Mesenchymal stem cell (in vitro differentiated cells and primary cell): ENCODE measurements around the gene NEK10.
"Not testable (repeated sequence)": the region's sequence is repeated elsewhere in the genome, so short reads cannot be mapped to it uniquely, and the experiment has no call there.

Source experiments
- DNase-seq: peaks from one replicate; pipeline ENCODE4 v3.0.0-alpha.2; 2013
- H2AFZ ChIP-seq: one replicate; pipeline ENCODE4 v1.6.1; 2013; ENCODE audit warnings: low read depth, mild to moderate bottlenecking, control low read depth, inconsistent platforms, low read length, moderate library complexity
- H2AK5ac ChIP-seq: 2 replicates; pipeline ENCODE4 v1.6.1; 2013; ENCODE audit warnings: low read length, moderate library complexity, mild to moderate bottlenecking, inconsistent platforms; ENCODE audit not compliant: severe bottlenecking
- H2BK120ac ChIP-seq: one replicate; pipeline ENCODE4 v1.6.1; 2013; ENCODE audit warnings: low read depth, mild to moderate bottlenecking, inconsistent platforms, low read length, moderate library complexity
- H2BK12ac ChIP-seq, 2 experiments: one replicate each; pipeline ENCODE4 v1.6.1; 2013; ENCODE audit warnings: inconsistent platforms in 2 of 2, low read length in 2 of 2, mild to moderate bottlenecking in 2 of 2, moderate library complexity in 2 of 2, control low read depth in 1 of 2
- H2BK15ac ChIP-seq: one replicate; pipeline ENCODE4 v1.6.1; 2013; ENCODE audit warnings: mild to moderate bottlenecking, low read depth, inconsistent platforms; ENCODE audit not compliant: poor library complexity, severe bottlenecking
- H2BK5ac ChIP-seq: 2 replicates; pipeline ENCODE4 v1.6.1; 2013; ENCODE audit warnings: low read depth, mild to moderate bottlenecking, low read length, control low read depth, inconsistent platforms; ENCODE audit not compliant: poor library complexity, severe bottlenecking
- H3K14ac ChIP-seq, 2 experiments: one replicate each; pipeline ENCODE4 v1.6.1; 2013; ENCODE audit warnings: inconsistent platforms in 2 of 2, low read length in 2 of 2, control low read depth in 1 of 2, mild to moderate bottlenecking in 1 of 2, moderate library complexity in 1 of 2
- H3K18ac ChIP-seq, 2 experiments: one replicate each; pipeline ENCODE4 v1.6.1; 2013; ENCODE audit warnings: inconsistent platforms in 2 of 2, low read length in 2 of 2, control low read depth in 1 of 2, low read depth in 1 of 2, mild to moderate bottlenecking in 1 of 2
- H3K23ac ChIP-seq, 2 experiments: one replicate each; pipeline ENCODE4 v1.6.1; 2013; ENCODE audit warnings: inconsistent platforms in 2 of 2, low read length in 2 of 2, mild to moderate bottlenecking in 2 of 2, moderate library complexity in 2 of 2, control low read depth in 1 of 2
- H3K27ac ChIP-seq: 2 replicates; pipeline ENCODE4 v1.5.1; 2013; ENCODE audit warnings: mild to moderate bottlenecking, moderate library complexity, low read length, control low read depth, inconsistent platforms; ENCODE audit not compliant: poor library complexity, severe bottlenecking
- H3K27me3 ChIP-seq, 2 experiments: 2 replicates each; pipeline versions ENCODE4 v1.6.1 to v1.7.0; 2013; ENCODE audit warnings: low read length in 2 of 2, mild to moderate bottlenecking in 2 of 2, moderate library complexity in 2 of 2, control low read depth in 1 of 2, inconsistent platforms in 1 of 2; ENCODE audit not compliant: control insufficient read depth in 1 of 2, insufficient read depth in 1 of 2
- H3K36me3 ChIP-seq, 2 experiments: 2 replicates each; pipeline versions ENCODE4 v1.6.1 to v1.7.0; 2013; ENCODE audit warnings: low read length in 2 of 2, control low read depth in 1 of 2, inconsistent platforms in 1 of 2, low read depth in 1 of 2, mild to moderate bottlenecking in 1 of 2; ENCODE audit not compliant: insufficient read depth in 2 of 2, control insufficient read depth in 1 of 2
- H3K4ac ChIP-seq, 2 experiments: one replicate each; pipeline ENCODE4 v1.6.1; 2013; ENCODE audit warnings: inconsistent platforms in 2 of 2, low read length in 2 of 2, mild to moderate bottlenecking in 2 of 2, moderate library complexity in 2 of 2, control low read depth in 1 of 2, low read depth in 1 of 2
- H3K4me1 ChIP-seq: 2 replicates; pipeline ENCODE4 v1.6.1; 2013; ENCODE audit warnings: low read depth, low read length, control low read depth; ENCODE audit not compliant: control insufficient read depth, insufficient read depth
- H3K4me2 ChIP-seq: 2 replicates; pipeline ENCODE4 v1.6.1; 2013; ENCODE audit warnings: low read length, mild to moderate bottlenecking, inconsistent platforms; ENCODE audit not compliant: poor library complexity, severe bottlenecking
- H3K4me3 ChIP-seq, 2 experiments: 2 replicates each; pipeline versions ENCODE4 v1.5.1 to v1.7.0; 2013; ENCODE audit warnings: low read length in 2 of 2, mild to moderate bottlenecking in 2 of 2, control low read depth in 1 of 2, low read depth in 1 of 2; ENCODE audit not compliant: insufficient read depth in 1 of 2
- H3K79me1 ChIP-seq: replicated peaks from 2 replicates; pipeline ENCODE4 v1.6.1; 2013; ENCODE audit warnings: mild to moderate bottlenecking, control low read depth, low read length, inconsistent platforms; ENCODE audit not compliant: poor library complexity, severe bottlenecking
- H3K9ac ChIP-seq: 2 replicates; pipeline ENCODE4 v1.7.0; 2013; ENCODE audit warnings: mild to moderate bottlenecking, low read length, moderate library complexity
- H3K9me3 ChIP-seq: 2 replicates; pipeline ENCODE4 v1.7.0; 2013; ENCODE audit warnings: mild to moderate bottlenecking, low read length; ENCODE audit not compliant: control insufficient read depth
- H4K8ac ChIP-seq: one replicate; pipeline ENCODE4 v1.6.1; 2013; ENCODE audit warnings: inconsistent platforms, mild to moderate bottlenecking, low read length, moderate library complexity
- H4K91ac ChIP-seq: one replicate; pipeline ENCODE4 v1.6.1; 2013; ENCODE audit warnings: mild to moderate bottlenecking, low read length, inconsistent platforms
- WGBS: methylation state at CpG from one replicate; pipeline ENCODE4 v1.1.7; 2013; ENCODE audit warnings: mixed read lengths; 5-methylcytosine and 5-hydroxymethylcytosine counted together

Gene NEK10

DNA sequence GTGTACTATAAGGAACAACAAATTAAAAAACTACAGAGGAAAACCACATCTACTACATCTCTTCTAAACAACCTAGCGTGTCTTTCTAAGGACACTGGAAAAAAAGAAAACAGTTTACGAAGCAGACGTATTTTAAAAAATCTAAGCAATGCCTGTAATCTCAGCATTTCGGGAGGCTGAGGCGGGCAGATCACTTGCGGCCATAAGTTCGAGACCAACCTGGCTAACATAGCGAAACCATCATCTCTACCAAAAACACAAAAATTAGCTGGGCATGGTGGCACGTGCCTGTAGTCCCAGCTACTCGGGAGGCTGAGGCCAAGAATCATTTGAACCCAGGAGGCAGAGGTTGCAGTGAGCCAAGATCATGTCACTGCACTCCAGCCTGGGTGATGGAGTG lies 23.2 kb upstream of the NEK10 start:
- H3K4me1 ChIP-seq, H2BK5ac ChIP-seq, H3K23ac ChIP-seq, H3K27me3 ChIP-seq, H3K4ac ChIP-seq, H3K18ac ChIP-seq, H3K79me1 ChIP-seq, H4K91ac ChIP-seq, H4K8ac ChIP-seq, H3K27ac ChIP-seq, H3K14ac ChIP-seq, H3K4me3 ChIP-seq, H2AK5ac ChIP-seq, H2AFZ ChIP-seq, H2BK12ac ChIP-seq, DNase-seq, H2BK120ac ChIP-seq, H2BK15ac ChIP-seq, H3K4me2 ChIP-seq, H3K9me3 ChIP-seq, H3K9ac ChIP-seq: not testable (repeated sequence)
- 92% methylated on average over 10 of the region's 10 CpGs for WGBS
- H3K36me3 ChIP-seq = peaks cover 10 to 97% of the 10 kb centered on the region in 2 experiments

- Histone ChIP-seq H3K27ac (no peak overlapping the region), H2BK5ac (no peak overlapping the region), H3K4me3 (no peak overlapping the region), H2AFZ (no peak overlapping the region), H3K14ac (no peak overlapping the region), H2BK12ac (no peak overlapping the region), H3K36me3 (peaks cover 10 to 98% of the 10 kb centered on the region in 2 experiments), H3K9me3 (no peaks in the 10 kb centered on the region), H3K23ac (no peak overlapping the region), H3K27me3 (no peaks in the 10 kb centered on the region), H3K79me1 (peaks cover 8% of the 10 kb centered on the region), H3K18ac (no peak overlapping the region), H4K8ac (no peak overlapping the region), H3K4me1 (no peaks in the 10 kb centered on the region), H2BK120ac (no peak overlapping the region), H4K91ac (no peak overlapping the region), H2BK15ac (no peak overlapping the region), H3K4me2 (no peak overlapping the region), H3K4ac (no peak overlapping the region), H2AK5ac (no peak overlapping the region), H3K9ac (no peak overlapping the region)
- DNase-seq = no peak
- 100% methylated on average over 1 of the region's 1 CpG for WGBS
Measured at GRCh38 chr3:27391796-27392195, 22.6 kb upstream of the NEK10 start.

DNA sequence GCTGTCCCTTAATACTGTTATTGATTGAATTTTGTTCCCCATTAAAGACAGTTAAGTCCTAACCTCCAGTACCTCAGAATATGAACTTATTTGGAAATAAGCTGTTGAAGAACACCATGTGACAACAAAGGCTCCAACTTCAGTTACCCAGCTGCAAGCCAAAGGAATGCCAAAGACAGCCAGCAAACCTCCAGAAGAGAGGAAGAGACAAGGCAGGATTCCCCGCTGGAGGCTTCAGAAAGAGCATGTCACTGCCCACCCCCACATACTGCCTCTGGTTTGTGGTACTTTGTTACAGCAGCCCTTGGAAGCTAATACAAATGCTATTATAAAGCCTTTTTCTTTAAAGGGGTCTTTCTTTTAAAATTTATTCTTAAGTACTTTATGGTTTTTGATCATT lies 18.4 kb upstream of the NEK10 start:
- Histone ChIP-seq H3K27me3 (no peaks in the 10 kb centered on the region), H3K14ac (no peak overlapping the region), H3K36me3 (peaks cover 7 to 100% of the 10 kb centered on the region in 2 experiments), H2AK5ac (no peak overlapping the region), H3K18ac (no peak overlapping the region), H4K91ac (no peak overlapping the region), H2BK120ac (no peak overlapping the region), H2AFZ (no peak overlapping the region), H3K4me2 (no peak overlapping the region), H2BK12ac (no peak overlapping the region), H2BK5ac (no peak overlapping the region), H3K9me3 (no peaks in the 10 kb centered on the region), H3K9ac (peak overlapping the region; percentile 3), H3K4me3 (no peak overlapping the region), H2BK15ac (no peak overlapping the region), H3K4me1 (no peaks in the 10 kb centered on the region), H3K27ac (no peak overlapping the region), H3K23ac (no peak overlapping the region), H3K79me1 (peaks cover 5% of the 10 kb centered on the region), H3K4ac (no peak overlapping the region), H4K8ac (no peak overlapping the region)
- no CpG with 5 or more reads among the region's 1 CpG for WGBS
- DNase-seq = peak; percentile 18

GRCh38 chr3:27385504-27385903 lies 16.3 kb upstream of the NEK10 start:
- Histone ChIP-seq H3K4me1 (no peaks in the 10 kb centered on the region), H3K27ac (no peak overlapping the region), H3K9ac (no peak overlapping the region), H3K36me3 (peaks cover 11 to 100% of the 10 kb centered on the region in 2 experiments), H3K18ac (no peak overlapping the region), H2BK120ac (no peak overlapping the region), H2AFZ (no peak overlapping the region), H2BK5ac (no peak overlapping the region), H2BK12ac (no peak overlapping the region), H2AK5ac (no peak overlapping the region), H2BK15ac (no peak overlapping the region), H4K91ac (no peak overlapping the region), H3K23ac (no peak overlapping the region), H3K9me3 (no peaks in the 10 kb centered on the region), H3K4me2 (no peak overlapping the region), H3K27me3 (no peaks in the 10 kb centered on the region), H3K4ac (no peak overlapping the region), H3K14ac (no peak overlapping the region), H3K4me3 (no peak overlapping the region), H3K79me1 (peaks cover 3% of the 10 kb centered on the region), H4K8ac (no peak overlapping the region)
- DNase-seq = no peak
